Stimulated activated naive CD4-positive, alpha-beta T cell treated with Interleukin-2 at 50 U/mL for 16 hours (primary cell): ENCODE data around the gene SNX32.

Experiments
- DNase-seq: peaks from one replicate; lab custom pipeline; 2025; lab: John Stamatoyannopoulos, UW

Gene SNX32

DNA sequence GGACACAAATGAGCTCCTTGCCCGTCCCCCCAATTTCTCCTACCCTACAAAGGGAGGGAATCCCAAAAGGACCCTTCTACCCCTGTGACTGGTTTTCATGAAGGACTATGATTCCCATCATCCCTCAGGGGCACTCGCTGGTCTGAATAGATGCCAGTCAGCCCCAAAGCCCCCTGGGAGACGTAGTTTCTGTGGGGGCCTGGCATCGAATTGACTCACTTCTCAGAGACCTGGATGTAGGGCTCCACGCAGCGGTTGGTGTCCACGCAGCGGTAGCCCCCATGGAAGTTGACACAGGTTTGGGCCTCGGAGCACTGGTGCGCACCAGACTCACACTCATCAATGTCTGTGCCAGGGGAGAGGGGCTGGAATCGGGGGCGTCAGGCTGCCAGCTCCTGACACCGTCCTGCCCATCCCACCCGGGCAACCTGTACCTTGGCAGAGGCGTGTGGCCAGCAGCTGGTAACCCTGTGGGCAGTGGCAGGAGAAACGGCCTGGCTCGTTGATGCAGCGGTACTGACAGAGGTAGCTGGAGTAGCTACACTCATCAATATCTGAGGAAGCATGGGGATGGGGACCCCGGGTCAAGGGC is 34.4 kb downstream of the SNX32 start:
- DNase-seq: peak; percentile 20

DNA sequence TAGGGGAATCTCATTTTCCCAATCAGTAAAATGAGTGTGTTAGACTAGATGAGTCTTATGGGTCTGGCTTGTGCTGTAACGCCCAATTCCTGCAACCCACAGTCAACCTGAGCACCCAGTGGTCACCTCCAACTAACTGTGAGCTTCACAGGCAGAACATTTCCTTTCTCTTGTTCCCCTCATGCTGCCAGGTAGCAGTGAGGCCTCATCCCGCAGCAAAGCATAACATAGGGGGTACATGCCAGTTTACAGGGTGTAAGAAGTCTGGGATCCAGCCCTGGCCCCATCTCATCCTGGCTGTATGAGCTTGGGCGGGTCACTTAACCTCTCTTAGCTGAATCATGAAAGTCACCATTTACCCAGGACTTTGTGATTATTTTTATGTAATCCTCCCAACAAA is 35.1 kb downstream of the SNX32 start:
- no peak for DNase-seq

GRCh38 chr11:65869643-65870306 is 36.0 kb downstream of the SNX32 start:
- no peak for DNase-seq

DNA sequence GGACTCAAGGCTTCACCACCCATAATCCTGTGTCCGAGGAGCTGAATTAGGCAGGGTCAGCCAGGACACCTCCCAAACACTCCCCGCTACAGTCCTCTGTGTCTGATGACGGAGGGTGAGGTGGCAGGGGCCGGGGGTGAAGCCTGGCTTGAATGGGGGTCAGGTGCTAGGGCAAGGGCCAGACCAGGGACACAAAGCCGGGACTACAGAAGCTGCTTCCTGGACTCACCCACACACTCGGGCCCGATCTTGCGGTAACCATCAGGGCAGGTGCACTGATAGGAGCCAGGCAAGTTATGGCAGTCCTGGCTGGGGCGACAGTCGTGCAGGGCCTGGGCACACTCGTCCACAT is 36.5 kb downstream of the SNX32 start:
- no peak for DNase-seq

DNA sequence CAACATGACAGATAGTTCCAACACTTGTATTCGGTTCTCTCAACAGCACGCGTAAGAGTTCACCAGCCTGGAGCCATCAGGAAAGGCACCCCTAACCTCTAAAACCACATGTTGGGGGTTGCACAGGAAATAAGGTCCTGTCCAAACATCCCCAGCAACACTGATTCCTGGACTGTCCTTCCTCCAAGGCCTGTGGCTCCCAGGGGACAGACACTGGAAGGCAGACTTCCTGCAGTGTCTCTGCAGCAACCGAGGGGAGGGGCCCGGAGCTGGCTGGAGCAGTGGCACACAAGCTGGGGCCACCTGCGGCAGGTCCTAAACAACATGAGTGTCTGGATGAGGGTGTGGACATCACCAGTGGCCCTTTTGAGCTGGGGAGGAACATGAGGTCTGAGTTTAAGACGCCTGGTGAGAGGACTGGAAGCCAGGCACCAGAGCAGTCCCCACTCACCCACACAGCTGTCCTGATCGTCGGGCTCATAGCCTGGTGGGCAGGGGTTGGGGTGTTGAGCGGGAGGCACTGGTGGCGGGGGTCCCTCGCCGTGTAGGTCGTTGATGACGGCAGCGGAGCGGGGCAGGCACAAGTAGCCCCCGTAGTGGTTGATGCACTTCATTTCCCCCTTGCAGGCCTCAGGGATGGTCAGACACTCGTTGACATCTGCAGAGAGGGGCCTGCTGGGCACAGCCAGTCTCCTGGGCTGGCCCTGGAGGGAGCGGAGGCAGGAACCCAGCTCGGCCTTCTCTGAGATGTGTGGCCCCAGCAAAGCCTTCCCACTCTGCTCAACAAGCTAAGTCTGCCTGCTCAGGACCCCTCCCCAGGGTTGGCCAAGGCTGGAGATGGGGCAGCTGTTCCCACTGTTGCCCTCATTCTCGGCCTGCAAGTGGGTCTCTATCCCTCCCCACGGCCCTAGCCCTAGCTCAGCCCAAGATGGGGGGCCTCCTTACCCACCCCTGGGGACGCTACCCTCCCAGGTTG is 37.2 kb downstream of the SNX32 start:
- DNase-seq: no peak

DNA sequence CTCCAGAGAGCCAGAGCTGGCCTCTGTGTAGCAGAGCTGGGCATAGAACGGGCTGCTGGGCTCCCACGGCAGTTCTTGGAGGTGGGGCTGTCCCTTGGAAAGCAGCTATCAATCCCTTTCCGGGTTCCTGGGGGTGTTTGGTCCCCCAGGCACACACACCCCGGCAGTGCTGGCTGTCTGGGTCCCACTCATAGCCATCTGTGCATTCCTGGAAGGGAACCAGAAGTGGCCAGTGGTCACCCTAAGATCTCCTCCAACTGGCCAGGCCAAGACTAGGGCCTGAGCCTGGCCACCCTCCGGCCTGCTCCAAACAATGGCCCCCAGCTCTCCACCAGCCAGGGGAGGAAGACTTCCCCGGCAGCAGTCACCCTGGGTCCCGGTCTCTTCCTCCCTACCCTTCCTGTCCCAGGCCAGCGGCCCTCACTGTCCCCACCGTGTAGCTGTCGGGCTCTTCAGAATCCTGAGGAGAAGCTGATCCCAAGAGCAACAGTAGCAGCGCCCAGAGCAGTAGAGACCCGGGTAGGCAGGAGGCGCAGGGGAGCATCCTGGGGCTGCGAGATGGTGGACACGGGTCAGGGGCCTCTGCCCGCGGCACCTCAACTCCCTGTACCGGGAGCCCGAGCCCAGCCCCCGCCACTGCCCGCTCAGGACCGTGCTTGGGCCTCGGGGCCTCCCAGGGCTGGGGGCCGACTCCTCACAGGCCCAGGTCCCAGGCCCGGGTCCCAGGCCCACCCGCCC is 38.2 kb downstream of the SNX32 start:
- no peak for DNase-seq

- DNase-seq: no peak
These were observed 39.0 kb downstream of the SNX32 start, which contains the start of gene EFEMP2 for GRCh38 chr11:65872586-65873317. EFEMP2 (minus strand) TSS chr11:65872800; CDS start chr11:65872354, 446 bp downstream.

DNA sequence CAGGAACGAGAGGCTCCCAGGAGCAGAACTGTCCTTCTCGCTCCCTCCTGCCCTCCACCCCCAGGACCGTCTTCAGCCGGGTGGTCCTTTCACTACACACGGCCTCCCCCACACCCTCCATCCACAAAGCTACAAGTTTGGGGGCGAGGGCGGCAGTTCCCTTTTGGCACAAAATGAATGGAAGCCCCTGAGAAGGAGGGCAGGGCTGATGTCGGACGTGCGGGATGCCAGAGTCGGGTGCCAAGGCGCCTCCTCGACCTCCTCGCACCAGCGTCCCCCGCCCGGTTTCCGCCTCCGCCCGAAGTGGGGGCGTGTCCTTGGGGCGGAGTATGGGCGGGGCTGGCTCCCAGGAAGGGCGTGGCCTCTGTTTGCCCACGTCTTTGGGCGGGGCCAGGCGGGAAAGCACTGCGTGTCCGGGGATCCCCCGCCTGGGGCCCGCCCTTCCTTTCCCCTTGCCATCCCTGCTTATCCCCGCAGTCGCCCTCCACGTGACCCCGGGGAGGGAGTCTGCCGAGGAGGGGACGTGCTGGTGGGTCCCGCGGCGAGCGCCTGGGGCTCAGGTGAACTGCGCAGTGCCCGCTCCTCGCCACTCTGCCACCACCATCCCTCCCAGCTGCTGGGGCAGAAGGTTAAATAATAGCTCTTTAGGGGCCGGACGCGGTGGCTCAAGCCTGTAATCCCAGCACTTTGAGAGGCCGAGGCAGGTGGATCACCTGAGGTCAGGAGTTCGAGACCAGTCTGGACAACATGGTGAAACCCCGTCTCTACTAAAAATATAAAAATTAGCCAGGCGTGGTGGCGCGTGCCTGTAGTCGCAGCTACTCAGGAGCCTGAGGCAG is 39.8 kb downstream of the SNX32 start:
- DNase-seq: peak; percentile 87

GRCh38 chr11:65879617-65880016 is 45.9 kb downstream of the SNX32 start, which contains the start of gene CTSW:
CTSW (plus strand) TSS chr11:65879837; CDS start chr11:65879855, 18 bp downstream.
- DNase-seq: no peak

GRCh38 chr11:65880027-65880426 is 46.3 kb downstream of the SNX32 start:
- DNase-seq: no peak

- no peak for DNase-seq
These were observed 47.2 kb downstream of the SNX32 start for GRCh38 chr11:65880844-65881421.

GRCh38 chr11:65882120-65883057 is 48.6 kb downstream of the SNX32 start:
- no peak for DNase-seq

- no peak for DNase-seq
These were observed 49.4 kb downstream of the SNX32 start for GRCh38 chr11:65883058-65883761.

- DNase-seq: no peak
These were observed 50.3 kb downstream of the SNX32 start for GRCh38 chr11:65883786-65884715.

- DNase-seq: peak; percentile 74
These were observed 50.9 kb downstream of the SNX32 start for GRCh38 chr11:65884716-65885092.

GRCh38 chr11:65885231-65885630 is 51.5 kb downstream of the SNX32 start:
- no peak for DNase-seq
